ENCODE data around the gene OSM.
"Not testable (repeated sequence)": the region's sequence is repeated elsewhere in the genome, so short reads cannot be mapped to it uniquely, and the experiment has no call there.

OSM gene

GRCh38 chr22:30241576-30242371 lies 24.9 kb downstream of the OSM start:
- DNase-seq, result no peak

- no peak for DNase-seq
These were observed 25.9 kb downstream of the OSM start for GRCh38 chr22:30240541-30241417.

- no peak for DNase-seq
These were observed 26.9 kb downstream of the OSM start for GRCh38 chr22:30239488-30240405.

GRCh38 chr22:30238661-30239487 lies 27.8 kb downstream of the OSM start:
- DNase-seq, result no peak

GRCh38 chr22:30238136-30238535 lies 28.5 kb downstream of the OSM start:
- DNase-seq, result no peak

- no peak for DNase-seq
These were observed 29.8 kb downstream of the OSM start for GRCh38 chr22:30236875-30237274.

- no peak for DNase-seq
These were observed 30.9 kb downstream of the OSM start for GRCh38 chr22:30235687-30236170.

GRCh38 chr22:30234786-30235470 lies 31.7 kb downstream of the OSM start:
- DNase-seq, result no peak

GRCh38 chr22:30234325-30234724 lies 32.3 kb downstream of the OSM start:
- not testable (repeated sequence) for DNase-seq

- no peak for DNase-seq
These were observed 33.1 kb downstream of the OSM start for GRCh38 chr22:30233582-30233981.

GRCh38 chr22:30232716-30233218 lies 33.9 kb downstream of the OSM start:
- DNase-seq, result no peak

- DNase-seq, result no peak
These were observed 35.7 kb downstream of the OSM start for GRCh38 chr22:30230787-30231461.

- no peak for DNase-seq
These were observed 36.3 kb downstream of the OSM start for GRCh38 chr22:30230330-30230729.

- no peak for DNase-seq
These were observed 37.9 kb downstream of the OSM start for GRCh38 chr22:30228509-30229359.

GRCh38 chr22:30227438-30228228 lies 39.0 kb downstream of the OSM start:
- DNase-seq, result no peak

GRCh38 chr22:30226192-30226832 lies 40.3 kb downstream of the OSM start:
- no peak for DNase-seq

GRCh38 chr22:30225220-30225927 lies 41.3 kb downstream of the OSM start:
- DNase-seq, result no peak
